Measurements from ENCODE around the gene PPP1R14D. TPM values are rescaled to one million over a fixed set of nuclear protein-coding genes. Genes with fewer than 3 reads are reported as not detected.

The PPP1R14D gene
- total RNA-seq, 1 experiment from 2014 or later, result not detected

GRCh38 chr15:40799523-40799922 lies 29.0 kb downstream of the PPP1R14D start:
- no peaks in the 10 kb centered on the region for H3K79me2 ChIP-seq (ENCODE audit: insufficient read depth, low read length)
- H2BK15ac ChIP-seq (ENCODE audit: low read depth, low read length), result no peak overlapping the region
- no peak overlapping the region for H4K5ac ChIP-seq (ENCODE audit: insufficient read length, low read depth, low read length)
- no peaks in the 10 kb centered on the region for H3K27me3 ChIP-seq (ENCODE audit: insufficient read depth, low read length)
- H3K18ac ChIP-seq (ENCODE audit: insufficient read length, low read depth, low read length), result no peak overlapping the region
- Mint-ChIP-seq H3K4me1 (peaks cover 32 to 34% of the 10 kb centered on the region in 2 experiments), H3K27ac (peak overlapping the region in 2 of 3 experiments; percentile 71 to 90; a peak in 5 of 7 replicates), H3K27me3 (ENCODE audit: low read depth) (no peaks in the 10 kb centered on the region), H3K36me3 (ENCODE audit: insufficient read depth in 1 of 3, low read depth in 3 of 3) (peaks cover 4 to 11% (median 10%) of the 10 kb centered on the region in 3 experiments; a peak in 6 of 7 replicates), H3K9me3 (no peaks in the 10 kb centered on the region), H3K4me3 (peak overlapping the region in 1 of 2 experiments; percentile 39; a peak in 1 of 5 replicates)
- no peak overlapping the region for H3K4me2 ChIP-seq (ENCODE audit: insufficient read depth, insufficient read length, low read length)
- H4K20me1 ChIP-seq (ENCODE audit: control insufficient read depth, insufficient read depth, insufficient read length), result no peaks in the 10 kb centered on the region
- H3K9ac ChIP-seq (ENCODE audit: extremely low read depth, insufficient read length, low read length), result no peak overlapping the region
- no peak overlapping the region for H2AFZ ChIP-seq (ENCODE audit: low read length)
- no peak overlapping the region for H3T11ph ChIP-seq (ENCODE audit: low read length)
- TF ChIP-seq, protein P1, sequence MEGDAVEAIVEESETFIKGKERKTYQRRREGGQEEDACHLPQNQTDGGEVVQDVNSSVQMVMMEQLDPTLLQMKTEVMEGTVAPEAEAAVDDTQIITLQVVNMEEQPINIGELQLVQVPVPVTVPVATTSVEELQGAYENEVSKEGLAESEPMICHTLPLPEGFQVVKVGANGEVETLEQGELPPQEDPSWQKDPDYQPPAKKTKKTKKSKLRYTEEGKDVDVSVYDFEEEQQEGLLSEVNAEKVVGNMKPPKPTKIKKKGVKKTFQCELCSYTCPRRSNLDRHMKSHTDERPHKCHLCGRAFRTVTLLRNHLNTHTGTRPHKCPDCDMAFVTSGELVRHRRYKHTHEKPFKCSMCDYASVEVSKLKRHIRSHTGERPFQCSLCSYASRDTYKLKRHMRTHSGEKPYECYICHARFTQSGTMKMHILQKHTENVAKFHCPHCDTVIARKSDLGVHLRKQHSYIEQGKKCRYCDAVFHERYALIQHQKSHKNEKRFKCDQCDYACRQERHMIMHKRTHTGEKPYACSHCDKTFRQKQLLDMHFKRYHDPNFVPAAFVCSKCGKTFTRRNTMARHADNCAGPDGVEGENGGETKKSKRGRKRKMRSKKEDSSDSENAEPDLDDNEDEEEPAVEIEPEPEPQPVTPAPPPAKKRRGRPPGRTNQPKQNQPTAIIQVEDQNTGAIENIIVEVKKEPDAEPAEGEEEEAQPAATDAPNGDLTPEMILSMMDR (conservative IDR thresholded peaks at IDR 0.05), result no peak
- no peak overlapping the region for H3K27ac ChIP-seq (ENCODE audit: insufficient read length, low read depth, low read length)
- H3K79me1 ChIP-seq (ENCODE audit: insufficient read depth, low read depth, low read length, poor library complexity, severe bottlenecking), result no peaks in the 10 kb centered on the region
- H2BK5ac ChIP-seq (ENCODE audit: insufficient read length, low read length), result no peak overlapping the region
- H3K23ac ChIP-seq (ENCODE audit: insufficient read length, low read depth, low read length), result no peak overlapping the region
- H3K4me1 ChIP-seq (ENCODE audit: insufficient read depth, low read length), result peaks cover 12% of the 10 kb centered on the region; the same call in 1 of the 2 replicates
- no peak overlapping the region for H2BK12ac ChIP-seq (ENCODE audit: insufficient read length, low read depth, low read length)
- no peak overlapping the region for H3K14ac ChIP-seq (ENCODE audit: insufficient read depth, low read length)
- H3K4ac ChIP-seq (ENCODE audit: low read depth, low read length), result no peak overlapping the region
- H2AK5ac ChIP-seq (ENCODE audit: insufficient read length, low read length), result no peak overlapping the region
- DNase-seq, result no peak
- no peak overlapping the region for H4K91ac ChIP-seq (ENCODE audit: insufficient read length, low read depth, low read length)
- H3K9me3 ChIP-seq (ENCODE audit: control insufficient read depth, low read depth, low read length), result no peaks in the 10 kb centered on the region
- H3K56ac ChIP-seq (ENCODE audit: insufficient read length, low read depth, low read length), result no peak overlapping the region
- no peaks in the 10 kb centered on the region for H3K23me2 ChIP-seq (ENCODE audit: insufficient read length, low read depth, low read length, poor library complexity, severe bottlenecking)
- H2BK20ac ChIP-seq (ENCODE audit: low read depth, low read length, poor library complexity, severe bottlenecking), result no peak overlapping the region
- WGBS (ENCODE audit: extremely low coverage, insufficient read length, low lambda C conversion rate), result no CpG with 5 or more reads among the region's 3 CpGs
- H2BK120ac ChIP-seq (ENCODE audit: low read depth, low read length, poor library complexity, severe bottlenecking), result no peak overlapping the region
- no peak overlapping the region for H4K8ac ChIP-seq (replicated peaks; ENCODE audit: insufficient read length, low read depth, low read length)

Measured in H9 (cell line).